ENCODE data around the gene SLC15A3.

DNA sequence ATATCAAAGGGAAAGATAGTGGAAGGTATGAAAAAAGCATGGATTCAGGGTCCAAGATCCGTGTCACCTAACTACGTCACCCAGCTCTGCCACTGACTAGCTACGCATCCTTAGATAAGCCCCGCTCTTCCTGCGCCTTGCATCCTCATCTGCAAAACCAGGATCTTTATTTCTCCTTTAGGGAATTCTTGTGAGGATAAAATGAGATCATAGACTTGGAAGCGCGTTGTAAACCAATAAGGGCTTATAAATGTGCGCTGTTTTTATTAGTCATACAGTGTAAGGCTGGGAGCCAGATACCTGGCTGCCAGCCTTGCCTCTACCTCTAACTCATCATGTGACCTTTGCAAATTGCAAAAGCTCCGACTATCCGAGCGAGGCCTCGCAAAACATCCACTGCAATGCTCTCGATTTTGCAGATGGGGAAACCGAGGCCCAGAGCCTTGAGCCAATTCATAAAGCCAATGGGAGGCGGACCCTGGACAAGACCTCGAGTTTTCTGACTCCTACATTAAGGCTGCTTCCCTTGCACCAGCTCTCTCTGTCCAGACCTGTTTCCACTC is 46.3 kb downstream of the SLC15A3 start:
- TF ChIP-seq, protein P1, sequence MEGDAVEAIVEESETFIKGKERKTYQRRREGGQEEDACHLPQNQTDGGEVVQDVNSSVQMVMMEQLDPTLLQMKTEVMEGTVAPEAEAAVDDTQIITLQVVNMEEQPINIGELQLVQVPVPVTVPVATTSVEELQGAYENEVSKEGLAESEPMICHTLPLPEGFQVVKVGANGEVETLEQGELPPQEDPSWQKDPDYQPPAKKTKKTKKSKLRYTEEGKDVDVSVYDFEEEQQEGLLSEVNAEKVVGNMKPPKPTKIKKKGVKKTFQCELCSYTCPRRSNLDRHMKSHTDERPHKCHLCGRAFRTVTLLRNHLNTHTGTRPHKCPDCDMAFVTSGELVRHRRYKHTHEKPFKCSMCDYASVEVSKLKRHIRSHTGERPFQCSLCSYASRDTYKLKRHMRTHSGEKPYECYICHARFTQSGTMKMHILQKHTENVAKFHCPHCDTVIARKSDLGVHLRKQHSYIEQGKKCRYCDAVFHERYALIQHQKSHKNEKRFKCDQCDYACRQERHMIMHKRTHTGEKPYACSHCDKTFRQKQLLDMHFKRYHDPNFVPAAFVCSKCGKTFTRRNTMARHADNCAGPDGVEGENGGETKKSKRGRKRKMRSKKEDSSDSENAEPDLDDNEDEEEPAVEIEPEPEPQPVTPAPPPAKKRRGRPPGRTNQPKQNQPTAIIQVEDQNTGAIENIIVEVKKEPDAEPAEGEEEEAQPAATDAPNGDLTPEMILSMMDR (IDR thresholded peaks at IDR 0.05): no peak
- no peak for TF ChIP-seq POLR2A (IDR thresholded peaks at IDR 0.05)
